ENCODE data around the gene RAD23A. TPM values are rescaled to one million over a fixed set of nuclear protein-coding genes. Genes with fewer than 3 reads are reported as not detected.

Gene RAD23A
- total and polyA plus RNA-seq, 9 of the 15 experiments (the other 6 are each of a cell fraction or from before 2014, with no cell fraction given): 9.5 to 181 (median 101) TPM

DNA sequence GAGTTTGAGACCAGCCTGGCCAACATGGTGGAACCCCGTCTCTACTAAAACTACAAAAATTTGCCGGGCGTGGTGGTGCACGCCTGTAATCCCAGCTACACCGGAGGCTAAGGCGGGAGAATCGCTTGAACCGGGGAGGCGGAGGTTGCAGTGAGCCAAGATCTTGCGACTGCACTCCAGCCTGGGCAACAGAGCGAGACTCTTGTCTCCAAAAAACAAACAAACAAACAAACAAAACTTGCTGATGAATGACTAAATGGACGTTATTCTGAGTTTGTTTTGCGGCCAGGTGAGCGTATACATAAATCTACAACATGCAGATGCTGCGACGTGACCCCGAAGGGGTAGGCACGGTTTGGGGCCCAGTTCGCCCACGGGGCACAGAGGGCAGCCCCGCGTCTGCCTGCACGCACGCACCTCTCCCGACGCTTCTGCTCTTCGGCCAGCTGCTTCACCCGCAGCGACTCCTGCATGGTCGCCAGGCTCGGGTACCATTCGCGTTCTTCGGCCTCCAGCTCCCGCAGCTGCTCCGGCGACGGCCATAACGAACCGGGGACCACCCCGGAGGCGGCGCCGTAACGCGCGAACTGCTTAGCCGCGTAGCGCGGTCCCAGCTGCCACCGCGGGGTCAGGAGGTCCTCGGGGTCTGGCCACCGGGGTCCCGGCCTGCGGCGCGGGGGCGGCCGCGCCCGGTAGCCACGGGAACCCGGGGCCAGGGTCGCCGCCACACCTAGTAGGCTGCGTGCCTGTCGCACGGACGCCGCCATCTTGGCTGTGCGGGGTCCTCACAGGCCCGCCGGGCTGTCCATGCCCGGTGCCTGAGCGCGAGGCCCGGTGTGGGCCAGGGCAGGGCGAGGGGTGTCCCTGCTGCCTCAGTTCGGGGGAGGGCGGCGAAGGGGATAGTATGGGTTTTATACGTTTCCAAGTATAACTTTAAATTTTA is 11.1 kb downstream of the RAD23A start, which contains the start of gene GADD45GIP1 (continued):
- TF ChIP-seq, protein P1, sequence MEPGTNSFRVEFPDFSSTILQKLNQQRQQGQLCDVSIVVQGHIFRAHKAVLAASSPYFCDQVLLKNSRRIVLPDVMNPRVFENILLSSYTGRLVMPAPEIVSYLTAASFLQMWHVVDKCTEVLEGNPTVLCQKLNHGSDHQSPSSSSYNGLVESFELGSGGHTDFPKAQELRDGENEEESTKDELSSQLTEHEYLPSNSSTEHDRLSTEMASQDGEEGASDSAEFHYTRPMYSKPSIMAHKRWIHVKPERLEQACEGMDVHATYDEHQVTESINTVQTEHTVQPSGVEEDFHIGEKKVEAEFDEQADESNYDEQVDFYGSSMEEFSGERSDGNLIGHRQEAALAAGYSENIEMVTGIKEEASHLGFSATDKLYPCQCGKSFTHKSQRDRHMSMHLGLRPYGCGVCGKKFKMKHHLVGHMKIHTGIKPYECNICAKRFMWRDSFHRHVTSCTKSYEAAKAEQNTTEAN (CRISPR knock-in tag; IDR thresholded peaks at IDR 0.05): no peak
- no peak for TF ChIP-seq ZNF584 (CRISPR knock-in tag; IDR thresholded peaks at IDR 0.05; ENCODE audit: low read depth)
- TF ChIP-seq POLR3G (IDR thresholded peaks at IDR 0.05; ENCODE audit: extremely low read depth, insufficient read length, insufficient replicate concordance): no peak
- TF ChIP-seq ZNF764 (CRISPR knock-in tag; IDR thresholded peaks at IDR 0.05; ENCODE audit: low read depth): no peak
- TF ChIP-seq BCL6 (CRISPR knock-in tag; IDR thresholded peaks at IDR 0.05): no peak
- TF ChIP-seq MAFK (IDR thresholded peaks at IDR 0.05; ENCODE audit: low read length): no peak
- TF ChIP-seq GTF2E2 (tag; IDR thresholded peaks at IDR 0.05): peak; percentile 86; the same call in 1 of the 2 replicates
- peak in 1 of 2 experiments; percentile 94 for TF ChIP-seq NCOA2 (IDR thresholded peaks at IDR 0.05; ENCODE audit: partially characterized antibody in 2 of 2)
- TF ChIP-seq, protein P2, sequence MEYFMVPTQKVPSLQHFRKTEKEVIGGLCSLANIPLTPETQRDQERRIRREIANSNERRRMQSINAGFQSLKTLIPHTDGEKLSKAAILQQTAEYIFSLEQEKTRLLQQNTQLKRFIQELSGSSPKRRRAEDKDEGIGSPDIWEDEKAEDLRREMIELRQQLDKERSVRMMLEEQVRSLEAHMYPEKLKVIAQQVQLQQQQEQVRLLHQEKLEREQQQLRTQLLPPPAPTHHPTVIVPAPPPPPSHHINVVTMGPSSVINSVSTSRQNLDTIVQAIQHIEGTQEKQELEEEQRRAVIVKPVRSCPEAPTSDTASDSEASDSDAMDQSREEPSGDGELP (CRISPR knock-in tag; IDR thresholded peaks at IDR 0.05; ENCODE audit: borderline replicate concordance): peak; percentile 48; the same call in 1 of the 2 replicates
- TF ChIP-seq MCM7 (IDR thresholded peaks at IDR 0.05): no peak
- TF ChIP-seq GTF2F1 (IDR thresholded peaks at IDR 0.05; ENCODE audit: low read depth, low read length): no peak
- TF ChIP-seq SMARCA5 (IDR thresholded peaks at IDR 0.05): no peak; the same call in 1 of the 2 replicates
- no peak for TF ChIP-seq ZNF143 (CRISPR knock-in tag; IDR thresholded peaks at IDR 0.05)
- TF ChIP-seq STAT5B (CRISPR knock-in tag; IDR thresholded peaks at IDR 0.05): no peak
- TF ChIP-seq NR2C1 (IDR thresholded peaks at IDR 0.05): no peak
- no peak for TF ChIP-seq NR2C1 (tag; IDR thresholded peaks at IDR 0.05)
- no peak for TF ChIP-seq CBFA2T2 (conservative IDR thresholded peaks at IDR 0.05)
- TF ChIP-seq PRPF4 (IDR thresholded peaks at IDR 0.05; ENCODE audit: insufficient read depth, low read depth, low read length, poor library complexity, severe bottlenecking): no peak
- TF ChIP-seq, protein P3, sequence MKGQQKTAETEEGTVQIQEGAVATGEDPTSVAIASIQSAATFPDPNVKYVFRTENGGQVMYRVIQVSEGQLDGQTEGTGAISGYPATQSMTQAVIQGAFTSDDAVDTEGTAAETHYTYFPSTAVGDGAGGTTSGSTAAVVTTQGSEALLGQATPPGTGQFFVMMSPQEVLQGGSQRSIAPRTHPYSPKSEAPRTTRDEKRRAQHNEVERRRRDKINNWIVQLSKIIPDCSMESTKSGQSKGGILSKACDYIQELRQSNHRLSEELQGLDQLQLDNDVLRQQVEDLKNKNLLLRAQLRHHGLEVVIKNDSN (CRISPR knock-in tag; IDR thresholded peaks at IDR 0.05): no peak
- TF ChIP-seq ZNF561 (CRISPR knock-in tag; conservative IDR thresholded peaks at IDR 0.05): no peak
- TF ChIP-seq CLOCK (CRISPR knock-in tag; IDR thresholded peaks at IDR 0.05; ENCODE audit: borderline replicate concordance): no peak
- no peak for TF ChIP-seq CREBBP (IDR thresholded peaks at IDR 0.05; ENCODE audit: low read depth, low read length)

Data from K562 (cell line).